Naive B cell (primary cell): ENCODE measurements around the gene FOXB2. TPM values are rescaled to one million over a fixed set of nuclear protein-coding genes. Genes with fewer than 3 reads are reported as not detected.

Source experiments
- ATAC-seq, 2 donors: fragments of 150-1000 bp; cut with Tn5 transposase; 2 replicates each; pipeline ENCODE4 v1.10.0; 2021; ENCODE audit warnings: low read depth in 2 of 2, mild to moderate bottlenecking in 2 of 2, moderate library complexity in 2 of 2
- DNase-seq: peaks from one replicate; pipeline ENCODE4 v3.0.0; 2022
- H3K27ac Mint-ChIP-seq, 6 donors: one replicate each; pipeline ENCODE4 v1.8.0; 2020 to 2022; ENCODE audit warnings: mild to moderate bottlenecking in 6 of 6, mixed read lengths in 6 of 6, moderate library complexity in 5 of 6, inconsistent platforms in 2 of 6
- H3K27me3 Mint-ChIP-seq, 3 donors: one replicate each; pipeline ENCODE4 v1.8.0; 2021 to 2022; ENCODE audit warnings: mixed read lengths in 3 of 3, mild to moderate bottlenecking in 1 of 3
- H3K36me3 Mint-ChIP-seq, 2 donors: one replicate each; pipeline ENCODE4 v1.8.0; 2020 to 2022; ENCODE audit warnings: mixed read lengths in 2 of 2, inconsistent platforms in 1 of 2, mild to moderate bottlenecking in 1 of 2
- H3K4me1 Mint-ChIP-seq, 3 donors: one replicate each; pipeline ENCODE4 v1.8.0; 2020 to 2022; ENCODE audit warnings: mixed read lengths in 3 of 3, inconsistent platforms in 1 of 3, mild to moderate bottlenecking in 1 of 3, moderate library complexity in 1 of 3
- H3K4me3 Mint-ChIP-seq, 8 donors: one replicate each; pipeline ENCODE4 v1.8.0; 2020 to 2022; ENCODE audit warnings: mild to moderate bottlenecking in 8 of 8, mixed read lengths in 8 of 8, moderate library complexity in 8 of 8, inconsistent platforms in 2 of 8
- H3K9me3 Mint-ChIP-seq, 7 donors: one replicate each; pipeline ENCODE4 v1.8.0; 2020 to 2022; ENCODE audit warnings: mixed read lengths in 7 of 7, mild to moderate bottlenecking in 5 of 7, inconsistent platforms in 2 of 7, moderate library complexity in 1 of 7
- polyA plus RNA-seq, 6 donors: library from polyadenylated mRNA; unstranded; fragments of 300-500 nt; fragmentation: Illumina TruSeq; gene quantifications; one replicate each; pipeline ENCODE4 v1.2.3, GENCODE V29; 2021; ENCODE audit warnings: low read depth in 6 of 6

The FOXB2 gene
- polyA plus RNA-seq, 6 donors from 2014 or later, result not detected

DNA sequence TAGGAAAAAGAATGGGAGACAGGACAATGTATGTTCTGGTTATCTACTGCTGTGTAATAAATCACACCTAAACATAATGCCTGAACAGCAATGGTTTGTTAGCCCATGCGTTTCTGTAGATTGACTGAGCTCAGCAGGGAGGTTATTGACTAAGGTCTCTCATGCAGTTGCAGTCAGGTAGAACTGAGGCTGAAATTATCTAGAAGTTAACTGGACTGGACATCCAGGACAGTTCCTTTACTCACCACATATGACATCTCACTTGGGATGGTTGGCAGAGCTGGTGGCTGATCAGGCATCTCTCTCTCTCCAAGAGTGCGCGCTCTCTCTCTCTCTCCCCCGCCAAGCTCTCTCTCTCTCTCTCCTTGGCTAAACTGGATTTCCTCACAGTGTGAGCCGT is 8.9 kb upstream of the FOXB2 start:
- peaks cover 0 to 4% (median 0%) of the 10 kb centered on the region in 7 donors for H3K9me3 Mint-ChIP-seq
- no peak overlapping the region for H3K27ac Mint-ChIP-seq
- H3K36me3 Mint-ChIP-seq, result no peaks in the 10 kb centered on the region
- peaks cover 40 to 49% (median 43%) of the 10 kb centered on the region in 3 donors for H3K27me3 Mint-ChIP-seq
- no peak for ATAC-seq
- no peak overlapping the region for H3K4me3 Mint-ChIP-seq
- DNase-seq, result no peak
- peaks cover 3 to 8% (median 7%) of the 10 kb centered on the region in 3 donors for H3K4me1 Mint-ChIP-seq

- ATAC-seq (peak; percentile 41 to 56), DNase-seq (no peak)
- Mint-ChIP-seq H3K36me3 (no peaks in the 10 kb centered on the region), H3K4me3 (peak overlapping the region in 5 of 8 donors; percentile 9 to 66 (median 39)), H3K9me3 (peaks cover 0 to 6% (median 0%) of the 10 kb centered on the region in 7 donors), H3K27me3 (peaks cover 51 to 55% (median 52%) of the 10 kb centered on the region in 3 donors), H3K4me1 (peaks cover 3 to 8% (median 7%) of the 10 kb centered on the region in 3 donors), H3K27ac (no peak overlapping the region)
Observed at GRCh38 chr9:77011973-77012821, 7.3 kb upstream of the FOXB2 start.

GRCh38 chr9:77013206-77013931 is 6.1 kb upstream of the FOXB2 start:
- Mint-ChIP-seq H3K4me3 (peak overlapping the region in 2 of 8 donors; percentile 35 to 53), H3K27ac (peak overlapping the region in 4 of 6 donors; percentile 58 to 92 (median 83)), H3K36me3 (peaks cover 4 to 10% of the 10 kb centered on the region in 2 donors), H3K9me3 (peaks cover 0 to 11% (median 1%) of the 10 kb centered on the region in 7 donors), H3K27me3 (peaks cover 55 to 58% (median 56%) of the 10 kb centered on the region in 3 donors), H3K4me1 (peaks cover 11 to 15% (median 12%) of the 10 kb centered on the region in 3 donors)
- DNase-seq (no peak), ATAC-seq (no peak)

- Mint-ChIP-seq H3K27me3 (peaks cover 50 to 64% (median 57%) of the 10 kb centered on the region in 3 donors), H3K4me1 (peaks cover 11 to 18% (median 16%) of the 10 kb centered on the region in 3 donors), H3K27ac (peak overlapping the region in 4 of 6 donors; percentile 58 to 92 (median 83)), H3K36me3 (peaks cover 4 to 12% of the 10 kb centered on the region in 2 donors), H3K9me3 (peaks cover 0 to 11% (median 1%) of the 10 kb centered on the region in 7 donors), H3K4me3 (peak overlapping the region in 2 of 8 donors; percentile 21 to 41)
- ATAC-seq, result no peak
- no peak for DNase-seq
Observed at GRCh38 chr9:77013932-77014596, 5.4 kb upstream of the FOXB2 start.

DNA sequence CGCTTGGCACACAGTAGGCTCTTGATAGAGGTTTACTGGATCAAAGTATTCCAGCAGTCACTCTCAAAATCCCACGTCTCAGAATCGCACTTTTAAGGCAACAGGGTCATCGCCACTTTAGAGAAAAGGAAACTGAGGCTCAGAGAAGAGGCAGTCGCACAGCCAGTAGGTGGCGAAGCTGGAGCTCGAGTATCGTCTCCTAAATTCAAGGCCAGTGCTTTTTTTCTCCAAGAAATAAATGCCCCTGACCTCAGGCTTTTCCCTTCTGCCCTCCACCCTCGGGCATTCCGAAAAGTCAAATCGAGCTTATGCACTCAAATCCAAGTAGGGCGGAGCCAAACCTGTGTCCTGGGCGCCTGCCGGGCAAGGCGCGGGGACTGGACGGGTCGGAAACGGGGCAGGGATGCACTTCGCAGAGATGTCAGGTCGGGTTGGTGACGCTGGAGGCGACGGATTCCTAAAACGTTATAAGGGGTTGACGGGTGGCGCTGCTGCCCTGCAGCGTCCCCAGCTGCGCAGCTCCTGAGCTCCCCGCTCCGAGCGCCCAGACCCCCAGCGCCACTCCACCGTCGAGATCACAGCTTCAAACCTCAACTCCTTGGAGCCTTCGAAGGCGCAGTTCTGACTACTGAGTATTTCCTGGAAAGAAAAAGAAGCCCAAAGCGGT is 4.7 kb upstream of the FOXB2 start:
- Mint-ChIP-seq H3K27me3 (peaks cover 53 to 71% (median 64%) of the 10 kb centered on the region in 3 donors), H3K9me3 (peaks cover 0 to 11% (median 1%) of the 10 kb centered on the region in 7 donors), H3K4me3 (peak overlapping the region in 4 of 8 donors; percentile 29 to 51 (median 36)), H3K27ac (peak overlapping the region in 1 of 6 donors; percentile 85), H3K4me1 (peaks cover 16 to 22% (median 22%) of the 10 kb centered on the region in 3 donors), H3K36me3 (peaks cover 4 to 12% of the 10 kb centered on the region in 2 donors)
- DNase-seq (no peak), ATAC-seq (no peak)

DNA sequence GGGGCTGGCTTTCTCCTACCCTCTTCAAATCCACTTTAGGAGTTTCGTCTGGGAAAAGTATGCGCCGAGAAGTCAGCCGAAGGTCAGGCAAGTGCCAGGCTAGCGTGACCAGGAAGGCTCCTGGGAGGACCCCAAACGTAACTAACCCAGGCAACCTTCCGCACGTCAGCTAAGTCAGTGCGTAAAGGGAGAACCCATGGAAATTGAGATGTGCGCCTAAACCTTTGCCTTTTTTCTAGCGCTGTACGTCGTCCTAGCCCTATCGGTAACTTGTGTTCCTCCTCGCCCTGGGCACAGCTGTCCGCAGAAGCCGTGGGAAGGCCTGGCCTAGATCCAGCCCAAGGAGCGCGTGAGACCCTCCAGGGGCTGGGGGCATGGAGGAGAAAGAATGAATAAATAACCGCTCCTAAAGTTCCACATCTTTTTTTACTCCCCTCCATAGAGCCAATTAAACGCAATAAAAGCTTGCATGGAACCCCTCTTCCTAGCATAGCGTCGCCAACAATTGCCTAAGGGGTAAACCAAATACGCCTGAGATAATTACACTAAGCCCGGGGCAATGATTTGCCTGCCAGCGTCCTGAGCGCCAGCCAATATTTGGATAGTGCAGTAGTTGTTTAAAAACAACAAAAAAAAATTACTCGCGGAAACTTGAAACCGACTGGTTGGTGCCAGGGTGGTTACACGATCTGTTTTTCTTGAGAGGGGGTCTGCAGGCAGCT is 4.0 kb upstream of the FOXB2 start:
- H3K27ac Mint-ChIP-seq, result peak overlapping the region in 2 of 6 donors; percentile 78
- peaks cover 50 to 70% (median 61%) of the 10 kb centered on the region in 3 donors for H3K27me3 Mint-ChIP-seq
- peaks cover 4 to 12% of the 10 kb centered on the region in 2 donors for H3K36me3 Mint-ChIP-seq
- ATAC-seq (no peak), DNase-seq (no peak)
- H3K4me3 Mint-ChIP-seq, result peak overlapping the region in 2 of 8 donors; percentile 32 to 57
- H3K9me3 Mint-ChIP-seq, result peaks cover 0 to 11% (median 1%) of the 10 kb centered on the region in 7 donors
- H3K4me1 Mint-ChIP-seq, result peaks cover 17 to 25% (median 24%) of the 10 kb centered on the region in 3 donors

GRCh38 chr9:77016121-77016525 is 3.3 kb upstream of the FOXB2 start:
- H3K27me3 Mint-ChIP-seq, result peaks cover 50 to 76% (median 57%) of the 10 kb centered on the region in 3 donors
- peak overlapping the region in 1 of 6 donors; percentile 78 for H3K27ac Mint-ChIP-seq
- H3K4me1 Mint-ChIP-seq, result peaks cover 18 to 26% (median 26%) of the 10 kb centered on the region in 3 donors
- no peak for ATAC-seq
- H3K9me3 Mint-ChIP-seq, result peaks cover 0 to 12% (median 1%) of the 10 kb centered on the region in 7 donors
- H3K4me3 Mint-ChIP-seq, result peak overlapping the region in 2 of 8 donors; percentile 28 to 57
- DNase-seq, result no peak
- peaks cover 4 to 12% of the 10 kb centered on the region in 2 donors for H3K36me3 Mint-ChIP-seq

GRCh38 chr9:77016526-77017504 is 2.6 kb upstream of the FOXB2 start:
- Mint-ChIP-seq H3K36me3 (peaks cover 4 to 12% of the 10 kb centered on the region in 2 donors), H3K4me1 (peaks cover 22 to 33% (median 30%) of the 10 kb centered on the region in 3 donors), H3K27me3 (peaks cover 54 to 81% (median 64%) of the 10 kb centered on the region in 3 donors), H3K9me3 (peaks cover 0 to 18% (median 6%) of the 10 kb centered on the region in 7 donors), H3K4me3 (peak overlapping the region in 5 of 8 donors; percentile 22 to 57 (median 41)), H3K27ac (peak overlapping the region in 2 of 6 donors; percentile 78 to 93)
- DNase-seq (no peak), ATAC-seq (no peak)

GRCh38 chr9:77017505-77017894 is 2.0 kb upstream of the FOXB2 start:
- no peak for ATAC-seq
- DNase-seq, result no peak
- Mint-ChIP-seq H3K27me3 (peaks cover 54 to 82% (median 71%) of the 10 kb centered on the region in 3 donors), H3K36me3 (peaks cover 4 to 12% of the 10 kb centered on the region in 2 donors), H3K4me3 (peak overlapping the region in 5 of 8 donors; percentile 10 to 57 (median 30)), H3K9me3 (peaks cover 0 to 23% (median 12%) of the 10 kb centered on the region in 7 donors), H3K27ac (peak overlapping the region in 3 of 6 donors; percentile 19 to 93 (median 44)), H3K4me1 (peaks cover 24 to 35% (median 30%) of the 10 kb centered on the region in 3 donors)

- H3K36me3 Mint-ChIP-seq, result peaks cover 4 to 12% of the 10 kb centered on the region in 2 donors
- peaks cover 0 to 23% (median 12%) of the 10 kb centered on the region in 7 donors for H3K9me3 Mint-ChIP-seq
- H3K4me1 Mint-ChIP-seq, result peaks cover 28 to 36% (median 36%) of the 10 kb centered on the region in 3 donors
- H3K27me3 Mint-ChIP-seq, result peaks cover 58 to 86% (median 78%) of the 10 kb centered on the region in 3 donors
- H3K27ac Mint-ChIP-seq, result peak overlapping the region in 3 of 6 donors; percentile 19 to 93 (median 56)
- peak overlapping the region in 6 of 8 donors; percentile 10 to 67 (median 60) for H3K4me3 Mint-ChIP-seq
- no peak for DNase-seq
- no peak for ATAC-seq
Observed at GRCh38 chr9:77018058-77018968, 1.1 kb upstream of the FOXB2 start.
